Mammary epithelial cell (primary cell): ENCODE results near the gene KRTAP10-6.

Experiments
- EZH2 ChIP-seq: IDR thresholded peaks from 2 replicates; pipeline ENCODE4 v1.6.1; 2012; ENCODE audit warnings: low read length, inconsistent platforms, borderline replicate concordance
- TF ChIP-seq, protein P1 (sequence below), 2 donors: IDR thresholded peaks in 1 of 2; conservative IDR thresholded peaks in 1 of 2; 2 replicates each; pipeline ENCODE4 v1.5.1; 2011 to 2012; ENCODE audit warnings: inconsistent platforms in 2 of 2, low read length in 2 of 2, mild to moderate bottlenecking in 2 of 2, control low read depth in 1 of 2, low read depth in 1 of 2; ENCODE audit not compliant: insufficient read depth in 1 of 2; ENCODE audit errors: extremely low read depth in 1 of 2

DNA sequence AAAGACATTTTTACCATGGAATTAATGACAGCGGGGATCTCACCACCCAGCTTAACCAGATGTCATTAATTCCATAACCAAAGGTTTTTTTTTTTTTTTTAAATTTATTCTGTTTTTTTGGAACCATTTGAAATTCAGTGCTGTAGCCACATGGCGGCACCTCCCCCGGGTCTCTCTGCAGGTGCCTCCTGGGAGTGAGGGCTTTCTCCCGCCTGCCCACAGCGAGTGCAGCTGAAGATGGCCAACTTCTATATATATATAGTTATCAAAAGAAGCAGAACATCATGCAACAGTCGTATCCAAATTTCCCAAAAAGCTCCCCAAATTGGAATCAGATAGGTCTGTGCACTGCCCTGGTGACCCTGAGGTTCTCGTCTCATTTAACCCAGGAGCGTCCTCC lies 23.2 kb upstream of the KRTAP10-6 start:
- TF ChIP-seq, protein P1, sequence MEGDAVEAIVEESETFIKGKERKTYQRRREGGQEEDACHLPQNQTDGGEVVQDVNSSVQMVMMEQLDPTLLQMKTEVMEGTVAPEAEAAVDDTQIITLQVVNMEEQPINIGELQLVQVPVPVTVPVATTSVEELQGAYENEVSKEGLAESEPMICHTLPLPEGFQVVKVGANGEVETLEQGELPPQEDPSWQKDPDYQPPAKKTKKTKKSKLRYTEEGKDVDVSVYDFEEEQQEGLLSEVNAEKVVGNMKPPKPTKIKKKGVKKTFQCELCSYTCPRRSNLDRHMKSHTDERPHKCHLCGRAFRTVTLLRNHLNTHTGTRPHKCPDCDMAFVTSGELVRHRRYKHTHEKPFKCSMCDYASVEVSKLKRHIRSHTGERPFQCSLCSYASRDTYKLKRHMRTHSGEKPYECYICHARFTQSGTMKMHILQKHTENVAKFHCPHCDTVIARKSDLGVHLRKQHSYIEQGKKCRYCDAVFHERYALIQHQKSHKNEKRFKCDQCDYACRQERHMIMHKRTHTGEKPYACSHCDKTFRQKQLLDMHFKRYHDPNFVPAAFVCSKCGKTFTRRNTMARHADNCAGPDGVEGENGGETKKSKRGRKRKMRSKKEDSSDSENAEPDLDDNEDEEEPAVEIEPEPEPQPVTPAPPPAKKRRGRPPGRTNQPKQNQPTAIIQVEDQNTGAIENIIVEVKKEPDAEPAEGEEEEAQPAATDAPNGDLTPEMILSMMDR (conservative IDR thresholded peaks at IDR 0.05 in 1 of 2, IDR thresholded peaks at IDR 0.05 in 1 of 2; ENCODE audit: extremely low read depth in 1 of 2, insufficient read depth in 1 of 2, low read depth in 1 of 2, low read length in 2 of 2), result no peak
- no peak for TF ChIP-seq EZH2
